Keratinocyte (primary cell): ENCODE measurements around the gene WNT7A. TPM values are rescaled to one million over a fixed set of nuclear protein-coding genes. Genes with fewer than 3 reads are reported as not detected.

Experiments
- DNase-seq: peaks from one replicate; pipeline ENCODE4 v3.0.0-alpha.2; 2011; ENCODE audit warnings: low read depth, missing footprints, low spot score
- FAIRE-seq: peaks from 2 replicates; lab custom pipeline; 2011; peaks lifted over from hg19 to GRCh38; lab: Jason Lieb, UNC
- H2AFZ ChIP-seq: 2 replicates; pipeline ENCODE4 v1.6.0; 2012; ENCODE audit warnings: low read length, control low read depth, inconsistent platforms; ENCODE audit not compliant: control insufficient read depth
- H3K27ac ChIP-seq: 2 replicates; pipeline ENCODE4 v1.5.1; 2011; ENCODE audit warnings: low read length; ENCODE audit not compliant: control insufficient read depth, insufficient read depth
- H3K27me3 ChIP-seq: 3 replicates; pipeline ENCODE4 v1.6.0; 2011; ENCODE audit warnings: low read length; ENCODE audit not compliant: control insufficient read depth, insufficient read depth; ENCODE audit errors: extremely low read depth
- H3K36me3 ChIP-seq, 2 experiments: 2 replicates in 1 of 2; 3 replicates in 1 of 2; pipeline ENCODE4 v1.5.1; 2011; ENCODE audit warnings: low read length in 2 of 2, mild to moderate bottlenecking in 1 of 2; ENCODE audit not compliant: control insufficient read depth in 2 of 2, insufficient read depth in 2 of 2; ENCODE audit errors: extremely low read depth in 1 of 2
- H3K4me1 ChIP-seq: 3 replicates; pipeline ENCODE4 v1.5.1; 2011; ENCODE audit warnings: low read length; ENCODE audit not compliant: control insufficient read depth, insufficient read depth; ENCODE audit errors: extremely low read depth
- H3K4me2 ChIP-seq: 3 replicates; pipeline ENCODE4 v1.6.0; 2011; ENCODE audit warnings: low read depth, low read length; ENCODE audit not compliant: control insufficient read depth, insufficient read depth; ENCODE audit errors: extremely low read depth
- H3K4me3 ChIP-seq, 3 experiments: fragments of 200-600 bp in 1 of 3; sonication (generic) in 1 of 3; 2 replicates in 2 of 3; 3 replicates in 1 of 3; pipeline ENCODE4 v1.5.1; 2011 to 2016; ENCODE audit warnings: low read length in 3 of 3, mild to moderate bottlenecking in 3 of 3, control low read depth in 2 of 3, inconsistent platforms in 1 of 3, low read depth in 1 of 3, mixed read lengths in 1 of 3, mixed run types in 1 of 3, moderate library complexity in 1 of 3; ENCODE audit not compliant: control insufficient read depth in 2 of 3, insufficient read depth in 2 of 3; ENCODE audit errors: extremely low read depth in 1 of 3
- H3K79me2 ChIP-seq: 2 replicates; pipeline ENCODE4 v1.6.0; 2012; ENCODE audit warnings: low read length; ENCODE audit not compliant: control insufficient read depth, insufficient read depth
- H3K9ac ChIP-seq: 3 replicates; pipeline ENCODE4 v1.6.0; 2011; ENCODE audit warnings: low read length; ENCODE audit not compliant: control insufficient read depth, insufficient read depth; ENCODE audit errors: extremely low read depth
- H3K9me1 ChIP-seq: 3 replicates; pipeline ENCODE4 v1.6.0; 2011; ENCODE audit warnings: low read length; ENCODE audit not compliant: control insufficient read depth, insufficient read depth; ENCODE audit errors: extremely low read depth
- H3K9me3 ChIP-seq: 2 replicates; pipeline ENCODE4 v1.5.1; 2012; ENCODE audit warnings: low read depth, low read length; ENCODE audit not compliant: control insufficient read depth
- H4K20me1 ChIP-seq: 3 replicates; pipeline ENCODE4 v1.6.0; 2011; ENCODE audit warnings: low read length; ENCODE audit not compliant: control insufficient read depth, insufficient read depth; ENCODE audit errors: extremely low read depth
- CTCF ChIP-seq, 3 experiments: IDR thresholded peaks in 1 of 3; conservative IDR thresholded peaks in 1 of 3; optimal IDR thresholded peaks in 1 of 3; 2 replicates in 2 of 3; 3 replicates in 1 of 3; pipeline versions ENCODE3 to v1.5.1; 2011; ENCODE audit warnings: low read length in 3 of 3, mild to moderate bottlenecking in 3 of 3, moderate library complexity in 2 of 3, control low read depth in 1 of 3, inconsistent platforms in 1 of 3; ENCODE audit not compliant: insufficient read depth in 2 of 3; ENCODE audit errors: extremely low read depth in 1 of 3
- EZH2 ChIP-seq: IDR thresholded peaks from one replicate; pipeline ENCODE4 v1.6.1; 2012; ENCODE audit warnings: inconsistent platforms, mild to moderate bottlenecking, low read length, moderate library complexity
- dilution Hi-C: fragments of 300-500 bp; cut with MboI; formaldehyde crosslinking; loops from one replicate; pipeline ENCODE4 v1.7.0; 2020; ENCODE audit warnings: low sequenced_read_pairs; ENCODE audit not compliant: extremely low pct_ligation_motif_present
- polyA plus RNA-seq, 5 experiments: library from polyadenylated mRNA; depleted of rRNA in 3 of 5; stranded (reverse) in 3 of 5; stranded (forward) in 1 of 5; unstranded in 1 of 5; fragments of >200 nt; gene quantifications; 1 replicate in 1 of 5; 2 replicates in 3 of 5; 3 replicates in 1 of 5; pipeline versions ENCODE4 v1.2.1 to v1.2.3, GENCODE V29; 2011 to 2012; ENCODE audit warnings: missing spikeins in 2 of 5, low read depth in 1 of 5, low replicate concordance in 1 of 5

The WNT7A gene
- polyA plus RNA-seq, 1 donor (not counting 4 experiments of a cell fraction or from before 2014, with no cell fraction given) = 20.3 TPM

DNA sequence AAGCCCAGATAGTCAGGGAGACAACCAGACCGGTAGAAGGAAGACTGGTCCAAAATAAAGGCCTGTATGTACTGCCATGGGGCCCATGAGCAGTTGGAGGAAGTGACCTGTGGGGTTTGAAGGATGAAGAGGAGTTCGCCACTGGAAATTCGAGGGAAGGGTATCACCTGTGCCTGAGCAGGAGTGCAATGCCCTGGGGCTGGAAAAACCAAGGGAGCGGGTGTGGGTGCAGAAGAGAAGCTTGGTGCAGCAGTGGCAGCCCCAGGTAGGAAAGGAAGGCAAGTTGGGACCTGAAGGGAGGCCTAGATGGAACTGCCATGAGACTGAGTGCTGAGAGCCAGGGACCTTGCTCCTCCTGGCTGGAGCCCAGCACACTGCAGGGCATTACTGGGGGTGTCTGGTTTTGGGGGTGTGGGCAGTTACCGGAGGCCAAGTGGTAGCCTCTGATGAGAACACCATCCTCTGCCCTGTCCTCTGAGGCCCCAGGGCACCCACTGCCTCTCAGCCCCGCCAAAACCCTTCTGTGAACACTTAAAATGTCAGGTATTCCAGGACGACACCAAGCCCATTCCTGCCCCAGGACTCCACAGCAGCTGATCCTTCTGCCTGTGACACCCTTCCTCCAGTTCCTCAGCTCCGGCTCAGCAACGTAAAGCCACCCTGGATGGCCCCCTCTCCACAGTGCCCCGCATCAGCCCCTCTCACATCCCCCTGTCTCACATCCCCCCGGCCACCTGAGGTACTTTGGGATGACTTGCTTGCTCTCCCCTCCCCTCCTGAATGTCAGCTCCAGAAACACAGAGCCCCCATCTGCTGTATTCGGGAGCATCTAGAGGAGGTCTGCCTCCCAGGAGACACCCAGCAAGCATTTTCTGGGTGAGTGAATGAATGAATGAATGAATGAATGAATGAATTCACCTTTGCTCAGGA lies 42.9 kb downstream of the WNT7A start:
- FAIRE-seq = peak; percentile 99
- H3K4me1 ChIP-seq = peaks cover 66% of the 10 kb centered on the region
- H3K27ac ChIP-seq = no peak overlapping the region
- peaks cover 2 to 55% of the 10 kb centered on the region in 2 experiments for H3K36me3 ChIP-seq
- DNase-seq = no peak
- no peaks in the 10 kb centered on the region for H3K27me3 ChIP-seq
- TF ChIP-seq CTCF (optimal IDR thresholded peaks at IDR 0.05 in 1 of 3, IDR thresholded peaks at IDR 0.05 in 1 of 3, conservative IDR thresholded peaks at IDR 0.05 in 1 of 3; ENCODE audit: extremely low read depth in 1 of 3, insufficient read depth in 2 of 3, low read length in 3 of 3) (peak in 2 of 3 experiments; percentile 56 to 72), EZH2 (no peak)
- peaks cover 6% of the 10 kb centered on the region for H3K9me1 ChIP-seq
- H2AFZ ChIP-seq = no peak overlapping the region
- peaks cover 89% of the 10 kb centered on the region for H3K79me2 ChIP-seq
- no peaks in the 10 kb centered on the region for H4K20me1 ChIP-seq
- no peaks in the 10 kb centered on the region for H3K9me3 ChIP-seq
- peak overlapping the region; percentile 57 for H3K4me2 ChIP-seq
- H3K4me3 ChIP-seq = no peak overlapping the region
- dilution Hi-C loops = no loop called here
- no peak overlapping the region for H3K9ac ChIP-seq

GRCh38 chr3:13835246-13835645 lies 44.6 kb downstream of the WNT7A start:
- Histone ChIP-seq H3K4me2 (no peak overlapping the region), H3K9me1 (peaks cover 6% of the 10 kb centered on the region), H3K9me3 (no peaks in the 10 kb centered on the region), H3K4me3 (no peak overlapping the region), H4K20me1 (no peaks in the 10 kb centered on the region), H2AFZ (no peak overlapping the region), H3K27ac (no peak overlapping the region), H3K4me1 (peaks cover 51% of the 10 kb centered on the region), H3K27me3 (no peaks in the 10 kb centered on the region), H3K79me2 (peaks cover 98% of the 10 kb centered on the region), H3K9ac (no peak overlapping the region), H3K36me3 (peaks cover 4 to 57% of the 10 kb centered on the region in 2 experiments)
- no peak for FAIRE-seq
- no peak for DNase-seq
- dilution Hi-C loops = no loop called here
- no peak for TF ChIP-seq EZH2
- no peak for TF ChIP-seq CTCF (optimal IDR thresholded peaks at IDR 0.05 in 1 of 3, IDR thresholded peaks at IDR 0.05 in 1 of 3, conservative IDR thresholded peaks at IDR 0.05 in 1 of 3; ENCODE audit: extremely low read depth in 1 of 3, insufficient read depth in 2 of 3, low read length in 3 of 3)
